Measurements from ENCODE around the gene DLGAP1.

DNA sequence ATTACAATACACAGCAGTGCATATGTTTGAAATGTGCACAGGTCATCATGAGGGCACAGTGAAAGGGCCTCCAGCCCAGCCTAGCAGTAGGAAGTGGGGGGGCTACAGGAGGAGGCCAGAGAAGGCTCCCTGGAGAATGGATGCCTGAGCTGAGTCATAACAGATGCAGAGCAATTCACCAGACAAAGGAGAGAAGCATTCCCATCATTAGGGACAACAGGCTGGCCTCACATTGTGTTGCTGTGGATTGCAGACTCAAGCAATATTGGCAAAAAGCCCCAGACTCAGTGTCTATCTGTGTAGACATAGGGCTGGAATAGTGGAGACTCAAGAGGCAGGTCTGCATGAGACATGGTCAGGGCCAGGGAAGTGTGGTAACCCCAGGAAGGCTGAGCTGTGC is 329.9 kb downstream of the DLGAP1 start:
- TF ChIP-seq MYC (CRISPR knock-in tag; IDR thresholded peaks at IDR 0.05; ENCODE audit: borderline replicate concordance): no peak
- TF ChIP-seq CEBPB (IDR thresholded peaks at IDR 0.05; ENCODE audit: borderline replicate concordance, low read depth, low read length): no peak
- TF ChIP-seq, protein P1, sequence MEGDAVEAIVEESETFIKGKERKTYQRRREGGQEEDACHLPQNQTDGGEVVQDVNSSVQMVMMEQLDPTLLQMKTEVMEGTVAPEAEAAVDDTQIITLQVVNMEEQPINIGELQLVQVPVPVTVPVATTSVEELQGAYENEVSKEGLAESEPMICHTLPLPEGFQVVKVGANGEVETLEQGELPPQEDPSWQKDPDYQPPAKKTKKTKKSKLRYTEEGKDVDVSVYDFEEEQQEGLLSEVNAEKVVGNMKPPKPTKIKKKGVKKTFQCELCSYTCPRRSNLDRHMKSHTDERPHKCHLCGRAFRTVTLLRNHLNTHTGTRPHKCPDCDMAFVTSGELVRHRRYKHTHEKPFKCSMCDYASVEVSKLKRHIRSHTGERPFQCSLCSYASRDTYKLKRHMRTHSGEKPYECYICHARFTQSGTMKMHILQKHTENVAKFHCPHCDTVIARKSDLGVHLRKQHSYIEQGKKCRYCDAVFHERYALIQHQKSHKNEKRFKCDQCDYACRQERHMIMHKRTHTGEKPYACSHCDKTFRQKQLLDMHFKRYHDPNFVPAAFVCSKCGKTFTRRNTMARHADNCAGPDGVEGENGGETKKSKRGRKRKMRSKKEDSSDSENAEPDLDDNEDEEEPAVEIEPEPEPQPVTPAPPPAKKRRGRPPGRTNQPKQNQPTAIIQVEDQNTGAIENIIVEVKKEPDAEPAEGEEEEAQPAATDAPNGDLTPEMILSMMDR (CRISPR knock-in tag; IDR thresholded peaks at IDR 0.05): no peak
- TF ChIP-seq LCORL (IDR thresholded peaks at IDR 0.05): no peak
- no peak for TF ChIP-seq LCORL (CRISPR knock-in tag; IDR thresholded peaks at IDR 0.05)
- no peak for TF ChIP-seq CHD2 (IDR thresholded peaks at IDR 0.05; ENCODE audit: low read depth, low read length)
- no peak for TF ChIP-seq ZNF451 (CRISPR knock-in tag; IDR thresholded peaks at IDR 0.05)

Measured in HepG2 (cell line).